Tibial nerve (tissue), 3 donors: ENCODE data around the gene JUND.

Source experiments
- CTCF ChIP-seq, 5 experiments: fragments of 200-600 bp in 3 of 5; fragments of 450-650 bp in 2 of 5; sonication (generic) in 3 of 5; IDR thresholded peaks; one replicate each; pipeline ENCODE4 v1.5.1; 2016 to 2019; ENCODE audit warnings: antibody characterized with exemption in 5 of 5, mild to moderate bottlenecking in 3 of 5, moderate library complexity in 2 of 5
- POLR2A ChIP-seq, 2 donors: fragments of 450-650 bp; IDR thresholded peaks; one replicate each; pipeline ENCODE4 v1.6.1; 2017; ENCODE audit warnings: antibody characterized with exemption in 2 of 2, mild to moderate bottlenecking in 2 of 2, moderate library complexity in 2 of 2

- TF ChIP-seq CTCF (IDR thresholded peaks at IDR 0.05) (no peak), POLR2A (IDR thresholded peaks at IDR 0.05) (no peak)
Measured at GRCh38 chr19:18306888-18307260, 25.5 kb upstream of the JUND start.
